Activated CD8-positive, alpha-beta T cell treated with anti-CD3 and anti-CD28 coated beads for 36 hours (primary cell): Measurements from ENCODE around the gene CHI3L1. TPM values are rescaled to one million over a fixed set of nuclear protein-coding genes. Genes with fewer than 3 reads are reported as not detected.

Experiments used
- ATAC-seq: fragments of 200-7000 bp; cut with Tn5 transposase; one replicate; pipeline ENCODE4 v1.10.0; 2021; ENCODE audit warnings: mild to moderate bottlenecking, moderate library complexity
- CTCF ChIA-PET: fragments of 350-600 bp; sonication (Branson Sonifier 250); formaldehyde crosslinking; loops from one replicate; lab custom pipeline; 2021; ENCODE audit warnings: antibody characterized with exemption; lab: Charles Lee
- POLR2A ChIA-PET: fragments of 350-600 bp; sonication (Branson Sonifier 250); formaldehyde crosslinking; loops from one replicate; lab custom pipeline; 2021; ENCODE audit warnings: antibody characterized with exemption; lab: Charles Lee
- DNase-seq: peaks from one replicate; pipeline ENCODE4 v3.0.0-alpha.2; 2020
- H3K27ac Mint-ChIP-seq: one replicate; pipeline ENCODE4 v1.8.0; 2021; ENCODE audit warnings: mild to moderate bottlenecking, mixed read lengths
- H3K27me3 Mint-ChIP-seq: one replicate; pipeline ENCODE4 v1.8.0; 2021; ENCODE audit warnings: mixed read lengths
- H3K36me3 Mint-ChIP-seq: one replicate; pipeline ENCODE4 v1.8.0; 2021; ENCODE audit warnings: low read depth, mixed read lengths
- H3K4me1 Mint-ChIP-seq: one replicate; pipeline ENCODE4 v1.8.0; 2021; ENCODE audit warnings: low read depth, mixed read lengths
- H3K4me3 Mint-ChIP-seq: one replicate; pipeline ENCODE4 v1.8.0; 2021; ENCODE audit warnings: mild to moderate bottlenecking, moderate library complexity, mixed read lengths
- H3K9me3 Mint-ChIP-seq: one replicate; pipeline ENCODE4 v1.8.0; 2021; ENCODE audit warnings: mixed read lengths
- intact Hi-C: fragments of 100-400 bp; cut with micrococcal nuclease; formaldehyde crosslinking; loops from one replicate; pipeline ENCODE4 v1.10.0; 2022
- total RNA-seq, 2 experiments: library from RNA; stranded (reverse); gene quantifications; one replicate each; pipeline ENCODE4 v1.2.3, GENCODE V29; 2021
- TF ChIP-seq, protein P1 (sequence below): fragments of 200-600 bp; IDR thresholded peaks from one replicate; pipeline ENCODE4 v1.8.0; 2022; ENCODE audit warnings: antibody characterized with exemption, mild to moderate bottlenecking

The CHI3L1 gene
- total RNA-seq, 2 experiments from 2014 or later = not detected

DNA sequence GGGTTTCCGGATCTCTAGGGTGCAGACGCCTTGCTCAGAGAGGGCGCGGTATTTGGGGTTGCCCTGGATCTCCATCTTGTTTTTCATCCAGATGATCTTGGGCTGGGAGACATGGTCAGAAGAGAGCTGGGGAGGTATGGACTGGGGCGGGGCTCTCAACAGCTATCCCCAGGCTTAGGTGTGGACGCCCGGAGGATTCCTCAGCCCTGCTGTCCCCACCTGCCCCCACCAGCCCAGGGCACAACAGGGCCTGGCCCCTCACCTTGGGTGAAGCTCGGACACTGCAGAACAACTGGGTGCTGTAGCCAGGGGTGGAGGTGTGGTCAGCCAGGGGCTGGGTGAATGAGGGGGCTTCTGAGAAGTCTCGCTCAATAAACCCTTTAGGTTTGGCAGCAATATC is 17.5 kb downstream of the CHI3L1 start:
- intact Hi-C loops = no loop called here
- Mint-ChIP-seq H3K27me3 (peaks cover 4% of the 10 kb centered on the region), H3K4me1 (no peaks in the 10 kb centered on the region), H3K27ac (no peak overlapping the region), H3K4me3 (no peak overlapping the region), H3K36me3 (no peaks in the 10 kb centered on the region), H3K9me3 (no peaks in the 10 kb centered on the region)
- DNase-seq = no peak
- POLR2A ChIA-PET = interaction anchor here (0.8 kb wide), 1 partner anchor 55 kb away, joined by 3 read pairs; no protein-coding TSS in a partner anchor
- CTCF ChIA-PET = interaction anchor here (6.6 kb wide), 1 partner anchor 128 kb away, joined by 58 read pairs; no protein-coding TSS in a partner anchor
- TF ChIP-seq, protein P1, sequence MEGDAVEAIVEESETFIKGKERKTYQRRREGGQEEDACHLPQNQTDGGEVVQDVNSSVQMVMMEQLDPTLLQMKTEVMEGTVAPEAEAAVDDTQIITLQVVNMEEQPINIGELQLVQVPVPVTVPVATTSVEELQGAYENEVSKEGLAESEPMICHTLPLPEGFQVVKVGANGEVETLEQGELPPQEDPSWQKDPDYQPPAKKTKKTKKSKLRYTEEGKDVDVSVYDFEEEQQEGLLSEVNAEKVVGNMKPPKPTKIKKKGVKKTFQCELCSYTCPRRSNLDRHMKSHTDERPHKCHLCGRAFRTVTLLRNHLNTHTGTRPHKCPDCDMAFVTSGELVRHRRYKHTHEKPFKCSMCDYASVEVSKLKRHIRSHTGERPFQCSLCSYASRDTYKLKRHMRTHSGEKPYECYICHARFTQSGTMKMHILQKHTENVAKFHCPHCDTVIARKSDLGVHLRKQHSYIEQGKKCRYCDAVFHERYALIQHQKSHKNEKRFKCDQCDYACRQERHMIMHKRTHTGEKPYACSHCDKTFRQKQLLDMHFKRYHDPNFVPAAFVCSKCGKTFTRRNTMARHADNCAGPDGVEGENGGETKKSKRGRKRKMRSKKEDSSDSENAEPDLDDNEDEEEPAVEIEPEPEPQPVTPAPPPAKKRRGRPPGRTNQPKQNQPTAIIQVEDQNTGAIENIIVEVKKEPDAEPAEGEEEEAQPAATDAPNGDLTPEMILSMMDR = no peak
- no peak for ATAC-seq

DNA sequence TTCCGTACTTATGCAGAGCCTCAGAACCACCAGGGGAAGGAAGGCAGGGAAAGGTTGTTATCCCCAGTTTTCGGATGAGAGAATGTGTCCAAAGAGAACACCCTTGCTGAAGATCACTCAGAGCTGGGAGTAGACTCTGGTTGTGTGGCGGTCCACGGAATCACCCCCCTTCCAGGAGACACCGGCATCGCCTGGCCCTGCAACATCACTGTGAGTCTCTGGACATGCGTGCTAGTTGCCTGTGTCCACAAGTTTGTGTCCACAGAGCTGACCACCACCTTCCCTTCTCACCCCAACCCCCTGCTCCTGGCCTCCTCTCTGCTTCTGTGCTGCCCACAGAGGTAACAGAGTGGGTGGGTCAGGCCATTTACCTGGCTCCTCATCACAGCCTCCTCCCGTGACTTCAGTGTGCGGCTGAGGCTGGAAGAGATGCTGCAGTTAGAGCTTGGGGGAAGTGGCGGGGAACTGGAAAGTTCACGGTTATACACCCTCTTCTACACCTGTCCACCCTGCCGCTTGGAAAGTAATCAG is 18.2 kb downstream of the CHI3L1 start:
- ChIA-PET CTCF (interaction anchor here (6.6 kb wide), 1 partner anchor 128 kb away, joined by 58 read pairs; no protein-coding TSS in a partner anchor), POLR2A (interaction anchor here (0.8 kb wide), 1 partner anchor 56 kb away, joined by 3 read pairs; no protein-coding TSS in a partner anchor)
- no peaks in the 10 kb centered on the region for H3K9me3 Mint-ChIP-seq
- H3K4me3 Mint-ChIP-seq = no peak overlapping the region
- TF ChIP-seq, protein P1 = no peak
- DNase-seq (no peak), ATAC-seq (no peak)
- H3K27me3 Mint-ChIP-seq = peaks cover 4% of the 10 kb centered on the region
- H3K4me1 Mint-ChIP-seq = no peaks in the 10 kb centered on the region
- H3K36me3 Mint-ChIP-seq = no peaks in the 10 kb centered on the region
- intact Hi-C loops = no loop called here
- no peak overlapping the region for H3K27ac Mint-ChIP-seq

DNA sequence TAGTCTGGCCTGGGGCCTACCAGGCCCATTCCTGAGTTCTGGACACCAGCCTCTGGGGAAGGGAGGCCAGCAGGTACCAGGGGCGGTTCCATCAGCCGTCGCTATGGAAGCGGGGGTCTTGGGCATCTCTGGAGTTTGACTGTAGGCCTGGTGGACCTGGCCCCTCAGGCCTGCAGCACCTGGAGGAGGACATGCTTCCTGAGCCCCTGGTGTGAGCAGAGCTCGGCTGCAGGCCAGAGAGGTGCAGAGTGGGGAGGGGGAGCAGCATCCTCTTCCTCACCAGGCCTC is 18.6 kb downstream of the CHI3L1 start:
- H3K27me3 Mint-ChIP-seq = peaks cover 8% of the 10 kb centered on the region
- H3K36me3 Mint-ChIP-seq = no peaks in the 10 kb centered on the region
- ATAC-seq = no peak
- TF ChIP-seq, protein P1 = no peak
- ChIA-PET POLR2A (no interaction called here), CTCF (interaction anchor here (2.9 to 6.6 kb wide), 2 partner anchors 47 to 127 kb away, joined by 16 to 58 read pairs; no protein-coding TSS in a partner anchor)
- H3K9me3 Mint-ChIP-seq = no peaks in the 10 kb centered on the region
- no peak for DNase-seq
- H3K27ac Mint-ChIP-seq = no peak overlapping the region
- no peak overlapping the region for H3K4me3 Mint-ChIP-seq
- no peaks in the 10 kb centered on the region for H3K4me1 Mint-ChIP-seq
- intact Hi-C loops = no loop called here

DNA sequence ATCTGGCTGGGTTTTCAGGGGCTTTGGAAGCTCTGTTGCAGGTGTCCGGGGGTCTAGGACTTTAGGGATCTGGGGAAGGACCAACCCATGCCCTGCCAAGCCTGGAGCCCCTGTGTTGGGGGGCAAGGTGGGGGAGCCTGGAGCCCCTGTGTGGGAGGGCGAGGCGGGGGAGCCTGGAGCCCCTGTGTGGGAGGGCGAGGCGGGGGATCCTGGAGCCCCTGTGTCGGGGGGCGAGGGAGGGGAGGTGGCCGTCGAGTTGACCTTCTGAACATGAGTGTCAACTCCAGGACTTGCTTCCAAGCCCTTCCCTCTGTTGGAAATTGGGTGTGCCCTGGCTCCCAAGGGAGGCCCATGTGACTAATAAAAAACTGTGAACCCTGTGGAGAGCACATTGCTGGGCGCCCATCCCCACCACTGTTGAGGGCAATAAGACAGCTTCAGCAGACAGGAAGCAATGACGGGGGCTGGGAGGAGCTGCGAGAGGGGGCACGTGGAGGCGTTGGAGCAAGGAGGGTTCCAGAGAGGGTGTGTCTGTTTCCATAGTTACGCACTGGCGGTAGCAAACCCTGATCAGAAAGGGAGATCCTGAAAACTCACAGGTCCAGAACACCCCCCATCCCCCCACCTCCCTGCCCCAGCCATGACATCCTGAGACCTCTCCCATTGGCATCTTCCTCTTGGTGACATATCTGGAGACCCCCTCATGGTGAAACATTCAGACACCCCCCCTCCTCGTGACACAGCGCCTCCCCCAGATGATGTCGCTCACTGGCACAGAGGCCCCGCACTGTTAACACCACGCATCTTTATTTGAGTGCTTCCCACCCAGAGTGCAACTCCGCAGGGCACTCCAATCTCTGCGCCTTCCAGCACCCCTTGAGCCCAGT is 19.2 kb downstream of the CHI3L1 start:
- intact Hi-C loops = no loop called here
- TF ChIP-seq, protein P1 = no peak
- Mint-ChIP-seq H3K4me1 (no peaks in the 10 kb centered on the region), H3K27ac (no peak overlapping the region), H3K9me3 (no peaks in the 10 kb centered on the region), H3K4me3 (no peak overlapping the region), H3K36me3 (no peaks in the 10 kb centered on the region), H3K27me3 (peaks cover 11% of the 10 kb centered on the region)
- ATAC-seq (peak; percentile 40), DNase-seq (peak; percentile 36)
- POLR2A ChIA-PET = no interaction called here
- CTCF ChIA-PET = interaction anchor here (0.9 to 6.6 kb wide), 6 partner anchors 48 to 128 kb away, joined by 3 to 58 read pairs (median 4); no protein-coding TSS in a partner anchor
